GM19455 (cell line): ENCODE results near the gene RPS2.
A peak's percentile ranks its signal among the peaks of the same experiment; 100 is the strongest.
"Not testable (repeated sequence)": the region's sequence is repeated elsewhere in the genome, so short reads cannot be mapped to it uniquely, and the experiment has no call there.

Experiments used
- ATAC-seq: cut with Tn5 transposase; IDR thresholded peaks from one replicate; pipeline ENCODE4 v1.9.1; 2021; ENCODE audit not compliant: unreplicated experiment

The RPS2 gene

GRCh38 chr16:1942810-1943726 is 21.6 kb downstream of the RPS2 start, which contains the start of gene MSRB1:
Gene MSRB1 (minus strand): TSS chr16:1943199. CDS start chr16:1943156, 43 bp downstream.
- ATAC-seq: peak; percentile 88

DNA sequence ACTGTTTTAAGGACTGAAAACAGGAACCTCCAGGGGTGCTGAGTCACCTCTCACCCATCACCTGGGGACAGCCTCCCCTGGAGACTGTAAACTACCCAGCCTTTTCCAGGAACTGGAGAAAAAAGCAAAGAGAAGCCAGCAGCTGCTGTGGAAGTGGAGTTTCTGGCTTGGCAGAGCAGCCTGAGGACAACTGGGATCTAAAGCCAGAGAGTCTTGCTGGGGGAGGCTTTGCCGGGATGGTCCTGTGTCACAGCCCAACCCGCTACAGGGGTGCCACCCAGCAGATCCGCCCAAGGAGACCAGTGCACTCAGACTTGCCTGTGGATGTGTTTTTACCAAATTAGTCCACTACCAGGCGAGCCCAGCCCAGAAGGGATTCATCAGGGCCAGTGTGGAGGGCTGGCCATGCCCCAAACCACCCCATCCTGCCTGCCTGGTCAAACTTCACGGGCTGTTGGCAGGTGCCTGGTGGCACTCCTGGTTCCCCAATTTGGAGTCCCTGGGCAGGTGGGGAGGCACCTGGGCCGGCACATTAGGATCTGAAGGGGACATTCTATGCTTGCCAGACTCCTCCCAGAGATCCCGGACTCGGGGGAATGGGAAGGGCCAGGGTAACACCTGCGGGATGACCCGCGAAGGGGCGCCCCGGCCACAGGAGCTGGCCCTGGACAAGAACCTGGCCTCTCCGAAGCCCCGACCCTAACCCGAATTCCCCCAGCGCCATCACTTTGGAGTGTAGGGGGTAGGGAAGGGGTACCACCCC is 22.4 kb downstream of the RPS2 start:
- no peak for ATAC-seq

GRCh38 chr16:1941162-1942046 is 23.2 kb downstream of the RPS2 start:
- ATAC-seq: no peak

DNA sequence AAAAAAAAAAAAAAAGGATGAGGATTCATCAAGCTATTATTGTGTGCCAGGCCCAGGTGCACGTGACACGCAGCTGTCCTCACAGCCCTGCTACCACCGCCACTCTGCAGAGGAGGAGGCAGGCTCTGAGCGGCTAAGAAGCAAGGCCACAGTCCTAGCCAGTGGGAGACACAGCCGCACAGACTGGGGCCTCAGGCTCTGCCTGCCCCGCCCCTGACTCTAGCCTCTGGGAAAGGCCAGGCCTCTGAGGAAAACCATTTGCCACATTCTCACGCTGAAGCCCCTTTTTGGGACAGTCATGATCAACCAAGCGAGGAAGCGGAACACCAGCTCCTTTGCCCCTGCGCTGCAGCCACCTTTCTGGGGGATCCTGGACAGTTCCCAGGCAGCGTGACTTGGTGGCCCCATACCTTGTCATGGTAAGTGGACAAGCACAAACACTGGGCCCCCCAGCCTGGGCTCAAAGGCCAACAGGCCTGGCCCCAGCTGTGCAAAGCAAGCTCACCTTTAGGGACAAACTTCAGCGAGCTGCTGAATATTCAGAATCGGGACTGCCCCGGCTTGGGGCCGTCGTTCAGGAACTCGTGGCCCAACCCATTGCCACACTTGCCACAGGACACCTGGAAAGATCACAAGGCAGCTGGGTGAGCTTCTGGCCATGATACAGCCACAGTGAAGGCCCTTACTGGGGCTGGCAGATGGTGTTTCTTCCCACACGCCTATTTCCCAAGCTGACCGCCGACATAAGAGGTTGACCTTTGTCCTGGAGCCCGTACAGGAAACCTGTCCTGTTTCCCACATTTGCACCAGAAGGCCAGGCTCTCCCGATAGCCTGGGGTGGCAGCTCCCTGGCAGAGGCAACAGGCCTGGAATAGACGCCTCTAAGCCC is 24.1 kb downstream of the RPS2 start:
- ATAC-seq: no peak

- not testable (repeated sequence) for ATAC-seq
Measured at GRCh38 chr16:1939833-1940232, 24.8 kb downstream of the RPS2 start.

GRCh38 chr16:1938910-1939309 is 25.7 kb downstream of the RPS2 start:
- no peak for ATAC-seq

- no peak for ATAC-seq
Measured at GRCh38 chr16:1938316-1938715, 26.3 kb downstream of the RPS2 start.

DNA sequence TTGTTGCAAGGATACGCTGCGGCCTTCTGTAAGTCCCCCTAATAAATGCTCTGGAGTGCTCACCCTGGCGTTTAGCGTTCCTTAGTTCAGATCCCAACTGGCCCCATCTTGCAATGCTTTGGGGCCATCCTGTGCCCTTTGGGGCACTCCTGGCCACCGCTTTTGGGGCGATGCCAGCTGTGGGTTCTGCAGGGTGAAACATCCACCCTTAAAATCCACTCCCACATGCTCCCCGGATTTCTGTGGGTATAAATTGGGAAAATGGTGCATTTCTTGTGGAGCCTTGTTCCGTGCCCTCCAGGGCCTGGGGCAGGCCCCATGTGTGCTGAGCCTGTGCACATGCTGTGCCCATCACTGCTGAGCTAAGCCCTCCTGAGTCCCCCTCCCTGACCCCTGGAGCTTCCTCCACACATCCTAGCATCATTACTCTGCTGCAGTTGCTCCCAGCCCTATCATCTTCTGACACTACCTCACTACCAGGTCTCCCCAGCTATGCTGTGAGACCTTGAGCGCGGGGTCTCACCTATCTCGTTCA is 27.6 kb downstream of the RPS2 start:
- no peak for ATAC-seq

- no peak for ATAC-seq
Measured at GRCh38 chr16:1933097-1933661, 31.4 kb downstream of the RPS2 start.

DNA sequence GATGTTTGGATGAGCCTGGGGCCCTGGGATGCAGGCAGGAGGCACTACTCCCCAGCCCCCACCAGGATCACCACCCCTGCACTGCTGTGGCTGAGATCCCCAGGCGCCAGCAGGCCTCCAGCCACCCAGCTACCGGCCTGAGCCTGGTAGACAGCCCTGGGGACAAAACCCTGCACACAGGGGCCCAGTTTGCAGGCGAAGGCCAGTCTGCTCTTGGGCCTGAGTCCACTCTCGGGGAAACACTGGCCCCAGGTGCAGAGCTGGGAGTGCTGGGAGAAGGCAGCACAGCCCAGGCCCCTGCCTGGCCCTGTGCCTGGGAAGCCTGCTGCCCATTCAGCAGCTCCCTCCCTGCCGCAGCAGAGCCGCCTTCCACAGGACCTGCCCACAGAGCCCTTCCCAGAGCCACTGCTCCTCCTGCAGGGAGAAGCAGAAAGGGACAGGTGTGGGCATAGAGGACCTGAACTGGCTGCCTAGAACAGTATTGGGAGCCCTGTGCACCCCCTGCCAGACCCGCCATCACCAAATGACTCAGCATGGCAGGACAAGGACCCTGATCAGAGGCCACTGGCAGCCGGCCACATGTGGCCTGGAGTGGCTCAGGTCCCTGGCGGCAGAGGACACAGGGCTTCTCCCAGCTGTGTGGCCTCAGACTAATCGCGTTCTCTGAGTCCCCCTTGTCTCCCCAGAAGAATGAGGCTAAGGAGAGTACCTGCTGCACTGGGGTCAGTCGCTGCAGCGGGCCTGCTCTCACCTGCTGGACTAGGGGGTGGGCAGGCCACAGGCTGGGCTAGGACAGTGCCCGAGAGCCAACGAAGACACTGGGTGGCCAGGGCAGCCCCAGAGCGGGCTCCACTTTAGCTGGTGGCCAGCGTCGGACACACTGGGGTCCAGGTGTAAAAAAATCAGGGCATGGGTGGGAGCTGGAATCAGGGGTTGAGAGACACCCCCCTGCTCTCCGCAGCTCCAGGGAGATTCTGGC is 32.3 kb downstream of the RPS2 start:
- no peak for ATAC-seq

GRCh38 chr16:1930338-1930720 is 34.3 kb downstream of the RPS2 start:
- ATAC-seq: no peak

DNA sequence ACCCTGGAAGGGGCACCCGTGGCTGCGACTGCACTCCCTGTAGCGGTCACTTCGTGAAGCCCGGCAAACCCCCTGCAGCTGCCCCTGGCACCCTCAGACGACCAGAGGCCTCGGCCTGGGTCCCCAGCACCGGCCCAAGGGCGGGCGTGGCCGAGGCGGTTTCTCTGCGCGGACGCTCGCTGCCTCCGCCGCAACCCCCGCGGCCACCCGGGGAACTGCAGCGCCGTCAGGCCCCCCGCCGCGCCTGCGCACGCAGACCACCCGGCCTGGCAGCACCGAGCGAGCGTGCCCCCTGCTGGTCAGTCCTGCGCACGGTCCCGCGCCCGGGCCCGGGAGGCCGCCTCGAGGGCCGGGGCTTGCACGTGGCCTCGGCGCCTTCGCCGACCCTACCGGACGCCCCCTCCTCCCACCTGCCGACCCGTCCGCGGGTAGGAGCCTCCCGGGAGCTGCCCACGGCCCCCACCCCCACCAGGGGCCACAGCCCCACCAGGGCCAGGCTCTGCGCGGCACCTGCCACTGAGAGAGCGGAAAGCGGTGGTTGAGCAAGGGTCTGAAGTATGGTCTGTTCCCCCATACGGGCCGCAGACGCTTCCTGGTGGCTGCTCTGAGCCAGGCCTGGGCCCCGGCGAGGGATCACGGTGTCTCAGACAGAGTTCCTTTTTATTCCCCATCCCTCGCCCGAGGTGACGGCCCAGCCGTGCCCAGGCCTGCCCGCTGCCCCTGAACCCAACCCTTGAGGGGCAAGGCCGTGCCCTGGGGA is 34.9 kb downstream of the RPS2 start:
- ATAC-seq: peak; percentile 79

- ATAC-seq: no peak
Measured at GRCh38 chr16:1929105-1929504, 35.5 kb downstream of the RPS2 start.

DNA sequence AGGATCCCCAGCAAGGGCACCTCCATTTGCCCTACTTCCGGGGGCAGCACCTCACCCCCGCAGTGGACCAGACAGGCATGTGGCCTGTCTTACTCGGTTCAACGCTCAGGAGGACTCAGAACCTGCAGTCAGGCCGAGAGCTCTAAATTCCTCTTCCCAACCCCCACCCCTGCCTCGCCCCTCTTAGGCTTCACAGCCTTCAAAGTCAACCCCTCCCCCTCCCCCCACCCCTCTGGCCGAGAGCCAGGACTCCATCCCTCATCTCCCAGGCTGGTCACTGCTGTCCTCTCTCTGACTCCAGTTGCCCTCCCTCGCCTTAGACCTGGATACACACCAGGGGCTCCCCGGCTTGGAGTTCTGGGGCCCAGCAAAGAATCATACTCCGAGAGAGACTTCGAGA is 38.4 kb downstream of the RPS2 start:
- no peak for ATAC-seq

DNA sequence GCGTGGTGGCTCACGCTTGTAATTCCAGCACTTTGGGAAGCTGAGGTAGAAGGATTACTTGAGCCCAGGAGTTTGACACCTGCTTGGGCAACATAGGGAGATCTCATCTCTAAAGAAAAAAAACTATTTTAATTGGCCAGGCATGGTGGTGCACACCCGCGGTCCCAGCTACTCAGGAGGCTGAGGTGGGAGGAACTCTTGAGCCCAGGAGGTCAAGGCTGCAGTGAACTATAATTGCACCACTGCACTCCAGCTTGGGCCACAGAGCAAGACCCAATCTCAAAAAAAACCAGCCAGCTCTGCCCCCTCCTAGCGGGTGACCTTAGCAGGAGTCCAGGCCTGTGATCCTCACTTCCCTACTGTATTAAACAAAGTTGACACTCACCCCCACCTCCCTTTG is 40.5 kb downstream of the RPS2 start:
- no peak for ATAC-seq

GRCh38 chr16:1923299-1924034 is 41.2 kb downstream of the RPS2 start:
- no peak for ATAC-seq

DNA sequence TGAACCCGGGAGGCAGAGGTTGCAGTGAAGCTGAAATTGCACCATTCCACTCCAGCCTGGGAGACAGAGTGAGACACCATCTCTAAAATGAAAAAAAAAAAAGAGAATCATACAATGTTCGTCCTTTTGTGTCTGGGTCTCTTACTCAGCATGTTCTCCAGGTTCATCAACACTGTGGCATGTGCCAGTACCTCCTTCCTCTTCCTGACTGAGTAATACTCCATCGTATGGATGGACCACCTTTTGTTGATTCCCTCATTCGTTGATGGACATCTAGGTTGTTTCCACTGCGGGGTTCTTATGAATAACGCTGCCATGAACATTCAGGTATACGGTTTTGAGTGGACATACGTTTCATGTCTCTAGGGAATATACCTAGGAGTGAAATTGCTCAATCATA is 42.3 kb downstream of the RPS2 start:
- ATAC-seq: no peak
